Measurements from ENCODE around the gene TNFRSF14. TPM values are rescaled to one million over a fixed set of nuclear protein-coding genes. Genes with fewer than 3 reads are reported as not detected.

Gene TNFRSF14
- total RNA-seq, 2 donors from 2014 or later, result 93.2 to 118 TPM

GRCh38 chr1:2610036-2610959 lies 54.1 kb downstream of the TNFRSF14 start:
- Mint-ChIP-seq H3K27ac (no peak overlapping the region), H3K36me3 (peaks cover 8% of the 10 kb centered on the region), H3K27me3 (no peaks in the 10 kb centered on the region), H3K9me3 (peaks cover 2% of the 10 kb centered on the region), H3K4me3 (no peak overlapping the region), H3K4me1 (ENCODE audit: low read depth in 2 of 2) (no peaks in the 10 kb centered on the region)
- DNase-seq (ENCODE audit: low spot score), result no peak
- ATAC-seq, result no peak

DNA sequence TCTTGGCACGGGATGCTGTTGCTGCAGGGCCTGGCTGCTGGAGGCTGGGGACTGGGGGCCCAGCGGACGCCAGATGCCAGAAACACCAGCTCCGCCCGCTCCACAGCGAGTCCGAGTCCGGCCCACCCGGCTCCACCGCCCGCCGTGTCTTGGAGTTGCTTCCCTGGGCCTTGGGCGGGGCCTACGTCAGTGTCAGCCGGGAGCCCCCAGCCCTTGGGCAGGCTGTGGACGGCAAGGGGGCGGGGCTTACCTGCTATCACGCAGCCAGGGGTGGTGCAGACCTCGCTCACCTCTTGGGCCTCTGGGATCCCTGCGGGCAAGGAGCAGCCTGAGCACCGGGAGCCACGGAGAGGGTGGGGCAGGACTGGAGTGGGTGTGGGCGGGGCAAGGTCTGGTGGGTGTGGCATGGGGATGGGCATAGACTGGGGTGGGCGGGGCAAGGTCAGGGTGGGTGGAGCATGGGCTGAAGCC lies 54.9 kb downstream of the TNFRSF14 start:
- peaks cover 3% of the 10 kb centered on the region for H3K9me3 Mint-ChIP-seq

DNA sequence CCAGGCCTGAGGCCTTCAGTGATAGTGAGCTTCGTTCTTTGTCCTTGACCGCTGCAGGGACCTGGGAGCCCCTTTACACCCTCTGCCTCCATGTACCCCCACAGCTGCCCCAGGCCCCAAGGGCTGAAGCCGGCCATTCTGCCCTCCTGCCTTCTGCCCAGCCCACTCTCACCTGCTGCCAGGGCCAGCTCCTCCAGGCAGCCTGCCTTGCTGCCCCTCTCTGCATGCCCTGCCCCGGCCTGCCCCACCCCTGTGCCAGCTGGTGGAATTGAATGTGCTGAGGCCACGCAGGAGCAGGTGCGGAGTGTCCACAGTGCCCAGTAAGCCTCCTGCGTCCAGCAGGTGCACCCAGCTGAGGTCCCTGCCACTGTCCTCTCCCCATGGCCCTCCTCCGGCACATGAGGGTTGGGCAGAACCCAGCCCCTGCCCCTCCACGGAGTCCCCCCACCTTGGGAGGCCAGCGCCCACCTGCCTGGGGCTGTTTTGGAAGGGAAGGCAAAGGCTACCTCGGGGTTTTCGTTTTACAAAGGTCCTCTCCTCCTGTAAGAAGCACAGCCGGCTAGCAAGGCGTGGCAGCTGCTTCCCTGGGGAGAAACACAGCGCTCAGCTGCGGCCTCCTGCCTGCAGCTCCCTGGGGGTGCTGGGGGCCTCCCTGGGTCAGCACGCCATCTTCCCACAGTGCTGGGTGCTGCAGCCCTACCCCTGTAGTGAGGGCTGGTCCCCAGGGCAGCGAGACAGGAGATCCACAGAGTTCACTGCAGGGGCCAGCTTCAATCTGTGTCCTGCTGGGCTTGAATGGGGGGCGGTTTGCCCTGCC lies 55.7 kb downstream of the TNFRSF14 start:
- ATAC-seq (no peak), DNase-seq (ENCODE audit: low spot score) (no peak)
- Mint-ChIP-seq H3K27ac (no peak overlapping the region), H3K27me3 (no peaks in the 10 kb centered on the region), H3K9me3 (peaks cover 3% of the 10 kb centered on the region), H3K4me1 (ENCODE audit: low read depth in 2 of 2) (no peaks in the 10 kb centered on the region), H3K4me3 (no peak overlapping the region), H3K36me3 (peaks cover 13% of the 10 kb centered on the region)

More for the DNA sequence above, 54.9 kb downstream of the TNFRSF14 start:
- no peaks in the 10 kb centered on the region for H3K4me1 Mint-ChIP-seq (ENCODE audit: low read depth in 2 of 2)
- no peak overlapping the region for H3K4me3 Mint-ChIP-seq
- no peak for DNase-seq (ENCODE audit: low spot score)
- no peak overlapping the region for H3K27ac Mint-ChIP-seq
- H3K36me3 Mint-ChIP-seq, result peaks cover 13% of the 10 kb centered on the region
- H3K27me3 Mint-ChIP-seq, result no peaks in the 10 kb centered on the region
- peak; percentile 31 to 77 for ATAC-seq

DNA sequence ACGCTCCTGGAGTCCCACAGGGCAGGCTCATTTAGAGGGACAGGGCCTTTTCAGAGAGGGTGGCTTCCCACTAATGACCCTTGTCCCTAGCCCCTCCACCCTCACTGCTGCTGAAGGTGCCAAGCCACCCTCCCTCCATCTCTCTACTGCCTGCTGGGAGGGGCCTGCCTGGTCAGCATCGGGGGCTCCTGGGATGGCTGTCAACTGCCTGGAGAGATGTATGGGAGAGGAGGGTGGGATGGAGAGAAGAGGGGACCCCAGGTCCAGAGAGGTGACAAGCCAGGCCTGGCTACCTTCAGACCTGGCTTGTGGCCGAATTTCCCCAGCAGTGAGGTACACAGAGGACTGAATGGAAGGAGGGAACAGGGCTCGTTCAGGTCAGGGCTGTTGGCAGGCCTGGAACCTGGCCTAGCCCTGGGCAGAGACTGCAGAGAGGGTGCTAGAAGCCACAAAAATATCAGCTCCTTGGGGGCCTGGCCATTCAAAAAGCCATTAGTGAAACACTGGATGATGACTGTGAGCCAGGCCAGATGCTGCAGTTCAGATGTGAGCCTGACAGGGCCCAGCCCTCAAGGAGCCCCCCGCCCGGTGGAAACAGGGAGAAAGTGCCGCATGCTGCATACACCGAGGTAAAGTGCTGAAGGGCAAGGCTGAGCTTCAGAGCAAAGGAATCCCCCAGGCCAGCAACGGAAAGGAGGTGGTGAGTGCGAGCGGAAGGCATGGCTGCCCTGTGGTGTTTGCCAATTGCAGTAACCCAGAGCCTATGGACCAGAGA lies 56.6 kb downstream of the TNFRSF14 start:
- DNase-seq (ENCODE audit: low spot score) (no peak), ATAC-seq (no peak)
- Mint-ChIP-seq H3K4me3 (no peak overlapping the region), H3K27ac (no peak overlapping the region), H3K36me3 (peaks cover 13% of the 10 kb centered on the region), H3K27me3 (no peaks in the 10 kb centered on the region), H3K9me3 (peaks cover 3% of the 10 kb centered on the region), H3K4me1 (ENCODE audit: low read depth in 2 of 2) (no peaks in the 10 kb centered on the region)

Other genes starting within 250 kb of the TNFRSF14 start
- gene MORN1, start 164.8 kb upstream of the TNFRSF14 start, total RNA-seq, result 1 to 10 TPM; 4.0 to 7.5 TPM
- 100 to 1,000 TPM; 139 to 161 TPM for gene RER1, start 164.5 kb upstream of the TNFRSF14 start, total RNA-seq
- 10 to 100 TPM; 10.7 to 18.9 TPM for gene PEX10, start 143.8 kb upstream of the TNFRSF14 start, total RNA-seq
- gene PLCH2, start 80.1 kb upstream of the TNFRSF14 start, total RNA-seq, result 1 to 10 TPM; 5.5 to 6.9 TPM
- 10 to 100 TPM; 37.7 to 70.5 TPM for gene PANK4, start 29.8 kb upstream of the TNFRSF14 start, total RNA-seq
- not detected for gene HES5, start 26.1 kb upstream of the TNFRSF14 start, total RNA-seq
- 10 to 100 TPM in 1 of 2 donors, 1 to 10 TPM in 1; 9.1 to 18.5 TPM for gene PRXL2B, start 30.4 kb downstream of the TNFRSF14 start, total RNA-seq
- under 1 TPM in 1 of 2 donors, not detected in 1; 0.81 TPM for gene MMEL1, start 76.6 kb downstream of the TNFRSF14 start, total RNA-seq
- under 1 TPM; 0.40 to 0.56 TPM for gene TTC34, start 245.3 kb downstream of the TNFRSF14 start, total RNA-seq